ENCODE results near the gene FOXJ3. TPM values are rescaled to one million over a fixed set of nuclear protein-coding genes. Genes with fewer than 3 reads are reported as not detected.

FOXJ3 gene
- total RNA-seq, 1 donor from 2014 or later = 36.7 TPM

- no peak for DNase-seq (ENCODE audit: low read depth)
Measured at GRCh38 chr1:42189931-42190853, 144.8 kb downstream of the FOXJ3 start.

GRCh38 chr1:42186152-42186551, 148.9 kb downstream of the FOXJ3 start:
- no peak for DNase-seq (ENCODE audit: low read depth)

- DNase-seq (ENCODE audit: low read depth) = no peak
Measured at GRCh38 chr1:42184616-42185015, 150.4 kb downstream of the FOXJ3 start.

- no peak for DNase-seq (ENCODE audit: low read depth)
Measured at GRCh38 chr1:42183957-42184268, 151.1 kb downstream of the FOXJ3 start.

GRCh38 chr1:42183210-42183956, 151.7 kb downstream of the FOXJ3 start:
- no peak for DNase-seq (ENCODE audit: low read depth)

GRCh38 chr1:42181687-42182086, 153.3 kb downstream of the FOXJ3 start:
- DNase-seq (ENCODE audit: low read depth) = no peak

- no peak for DNase-seq (ENCODE audit: low read depth)
Measured at GRCh38 chr1:42179900-42180329, 155.1 kb downstream of the FOXJ3 start.

GRCh38 chr1:42179275-42179674, 155.8 kb downstream of the FOXJ3 start:
- no peak for DNase-seq (ENCODE audit: low read depth)

GRCh38 chr1:42178249-42178648, 156.8 kb downstream of the FOXJ3 start:
- no peak for DNase-seq (ENCODE audit: low read depth)

GRCh38 chr1:42177541-42177981, 157.5 kb downstream of the FOXJ3 start:
- peak; percentile 87 for DNase-seq (ENCODE audit: low read depth)

GRCh38 chr1:42176902-42177519, 158.0 kb downstream of the FOXJ3 start:
- DNase-seq (ENCODE audit: low read depth) = peak; percentile 70

GRCh38 chr1:42175314-42176054, 159.6 kb downstream of the FOXJ3 start:
- no peak for DNase-seq (ENCODE audit: low read depth)

GRCh38 chr1:42173961-42174735, 160.9 kb downstream of the FOXJ3 start:
- DNase-seq (ENCODE audit: low read depth) = no peak

- no peak for DNase-seq (ENCODE audit: low read depth)
Measured at GRCh38 chr1:42173155-42173933, 161.7 kb downstream of the FOXJ3 start.

GRCh38 chr1:42172381-42173133, 162.5 kb downstream of the FOXJ3 start:
- no peak for DNase-seq (ENCODE audit: low read depth)

- DNase-seq (ENCODE audit: low read depth) = no peak
Measured at GRCh38 chr1:42171679-42172266, 163.3 kb downstream of the FOXJ3 start.

- no peak for DNase-seq (ENCODE audit: low read depth)
Measured at GRCh38 chr1:42170779-42171621, 164.0 kb downstream of the FOXJ3 start.

GRCh38 chr1:42168763-42169162, 166.3 kb downstream of the FOXJ3 start:
- no peak for DNase-seq (ENCODE audit: low read depth)
